Body of pancreas (tissue), 4 donors: Measurements from ENCODE around the gene EPS15. TPM values are rescaled to one million over a fixed set of nuclear protein-coding genes. Genes with fewer than 3 reads are reported as not detected.

Source experiments
- ATAC-seq: fragments of 150-250 bp; one replicate; pipeline ENCODE4 v1.9.1; 2016
- DNase-seq, 4 donors: peaks; one replicate each; pipeline ENCODE4 v3.0.0-alpha.2; 2019
- H3K27ac ChIP-seq, 4 donors: fragments of 200-600 bp; sonication (generic); 1 replicate in 3 of 4; 2 replicates in 1 of 4; pipeline versions ENCODE4 v1.5.1 to v1.6.1; 2016 to 2019; ENCODE audit warnings: mild to moderate bottlenecking in 1 of 4, mixed read lengths in 1 of 4, moderate library complexity in 1 of 4
- H3K27me3 ChIP-seq, 2 donors: fragments of 200-600 bp; sonication (generic); one replicate each; pipeline ENCODE4 v1.6.0; 2016; ENCODE audit warnings: mild to moderate bottlenecking in 1 of 2
- H3K36me3 ChIP-seq, 2 donors: fragments of 200-600 bp; sonication (generic); replicated peaks in 1 of 2; 2 replicates each; pipeline ENCODE4 v1.5.1; 2016; ENCODE audit warnings: low read depth in 2 of 2; ENCODE audit not compliant: insufficient read depth in 1 of 2
- H3K4me1 ChIP-seq: fragments of 200-600 bp; sonication (generic); one replicate; pipeline ENCODE4 v1.6.0; 2016
- H3K4me3 ChIP-seq, 2 donors: fragments of 200-600 bp; sonication (generic); 1 replicate in 1 of 2; 2 replicates in 1 of 2; pipeline ENCODE4 v1.5.1; 2016 to 2019
- H3K9me3 ChIP-seq, 3 donors: fragments of 200-600 bp; sonication (generic); 1 replicate in 2 of 3; 2 replicates in 1 of 3; pipeline ENCODE4 v1.5.1; 2016
- CTCF ChIP-seq, 7 experiments: fragments of 450-650 bp in 4 of 7; fragments of 200-600 bp in 3 of 7; sonication (generic) in 3 of 7; IDR thresholded peaks; one replicate each; pipeline ENCODE4 v1.5.1; 2016 to 2019; ENCODE audit warnings: antibody characterized with exemption in 7 of 7
- POLR2A ChIP-seq, 3 donors: fragments of 450-650 bp; IDR thresholded peaks; one replicate each; pipeline ENCODE4 v1.6.1; 2016; ENCODE audit warnings: antibody characterized with exemption in 3 of 3, mild to moderate bottlenecking in 2 of 3
- WGBS, 2 donors: methylation state at CpG; one replicate each; pipeline ENCODE4 v1.1.5; 2017; 5-methylcytosine and 5-hydroxymethylcytosine counted together
- intact Hi-C: fragments of 100-400 bp; cut with DNase I; formaldehyde crosslinking; loops from one replicate; pipeline ENCODE4 v1.15.1; 2023
- total RNA-seq, 2 donors: library from RNA; depleted of rRNA; stranded (reverse); fragments of >200 nt; gene quantifications; one replicate each; pipeline ENCODE4 v1.1.0, GENCODE V29; 2016

The EPS15 gene
- total RNA-seq, 2 donors from 2014 or later = 37.4 to 46.8 TPM

- Histone ChIP-seq H3K4me1 (no peaks in the 10 kb centered on the region), H3K4me3 (no peak overlapping the region), H3K27me3 (no peaks in the 10 kb centered on the region), H3K9me3 (peaks cover 0 to 4% (median 3%) of the 10 kb centered on the region in 3 donors), H3K36me3 (peaks cover 0 to 4% of the 10 kb centered on the region in 2 donors), H3K27ac (no peak overlapping the region)
- intact Hi-C loops = no loop called here
- ATAC-seq = no peak
- DNase-seq = no peak
- no peak for TF ChIP-seq CTCF (IDR thresholded peaks at IDR 0.05)
- TF ChIP-seq POLR2A (IDR thresholded peaks at IDR 0.05) = no peak
- 95 to 97% methylated on average over 2 of the region's 2 CpGs for WGBS, 2 donors
Observed at GRCh38 chr1:51385776-51386175, 133.3 kb downstream of the EPS15 start.

GRCh38 chr1:51381964-51382363 is 137.1 kb downstream of the EPS15 start:
- ATAC-seq = no peak
- peaks cover 0 to 4% of the 10 kb centered on the region in 2 donors for H3K36me3 ChIP-seq
- DNase-seq = no peak
- no peaks in the 10 kb centered on the region for H3K27me3 ChIP-seq
- no peak overlapping the region for H3K27ac ChIP-seq
- peaks cover 0 to 4% (median 3%) of the 10 kb centered on the region in 3 donors for H3K9me3 ChIP-seq
- intact Hi-C loops = no loop called here
- no peaks in the 10 kb centered on the region for H3K4me1 ChIP-seq
- no peak overlapping the region for H3K4me3 ChIP-seq
- TF ChIP-seq CTCF (IDR thresholded peaks at IDR 0.05) (no peak), POLR2A (IDR thresholded peaks at IDR 0.05) (no peak)

GRCh38 chr1:51380936-51381335 is 138.1 kb downstream of the EPS15 start:
- peaks cover 0 to 4% of the 10 kb centered on the region in 2 donors for H3K36me3 ChIP-seq
- TF ChIP-seq POLR2A (IDR thresholded peaks at IDR 0.05) (no peak), CTCF (IDR thresholded peaks at IDR 0.05) (no peak)
- intact Hi-C loops = no loop called here
- no peak for DNase-seq
- no peaks in the 10 kb centered on the region for H3K4me1 ChIP-seq
- peaks cover 0 to 4% (median 3%) of the 10 kb centered on the region in 3 donors for H3K9me3 ChIP-seq
- no peak for ATAC-seq
- H3K27me3 ChIP-seq = no peaks in the 10 kb centered on the region
- no peak overlapping the region for H3K27ac ChIP-seq
- WGBS, 2 donors = 100% methylated on average over 1 of the region's 1 CpG
- no peak overlapping the region for H3K4me3 ChIP-seq

GRCh38 chr1:51378871-51379270 is 140.2 kb downstream of the EPS15 start:
- WGBS, 2 donors = 95% methylated on average over 6 of the region's 6 CpGs
- ATAC-seq = no peak
- H3K4me1 ChIP-seq = no peaks in the 10 kb centered on the region

More at GRCh38 chr1:51378871-51379270, 140.2 kb downstream of the EPS15 start:
- DNase-seq = no peak
- Histone ChIP-seq H3K4me3 (no peak overlapping the region), H3K36me3 (peaks cover 0 to 3% of the 10 kb centered on the region in 2 donors), H3K27ac (no peak overlapping the region), H3K27me3 (no peaks in the 10 kb centered on the region), H3K9me3 (peaks cover 0 to 4% (median 0%) of the 10 kb centered on the region in 3 donors)
- intact Hi-C loops = no loop called here
- no peak for TF ChIP-seq POLR2A (IDR thresholded peaks at IDR 0.05)
- no peak for TF ChIP-seq CTCF (IDR thresholded peaks at IDR 0.05)
